Activated CD8-positive, alpha-beta memory T cell treated with anti-CD3 and anti-CD28 coated beads for 36 hours (primary cell): ENCODE data around the gene YOD1. TPM values are rescaled to one million over a fixed set of nuclear protein-coding genes. Genes with fewer than 3 reads are reported as not detected.

Experiments
- CTCF ChIA-PET: fragments of 350-600 bp; sonication (Branson Sonifier 250); formaldehyde crosslinking; loops from one replicate; lab custom pipeline; 2021; ENCODE audit warnings: antibody characterized with exemption; lab: Charles Lee
- POLR2A ChIA-PET: fragments of 350-600 bp; sonication (Branson Sonifier 250); formaldehyde crosslinking; loops from one replicate; lab custom pipeline; 2021; ENCODE audit warnings: antibody characterized with exemption; lab: Charles Lee
- total RNA-seq, 2 experiments: library from RNA; stranded (reverse); gene quantifications; one replicate each; pipeline ENCODE4 v1.2.3, GENCODE V29; 2021

Gene YOD1
- total RNA-seq, 2 experiments from 2014 or later, result 9.0 to 9.3 TPM

GRCh38 chr1:207077012-207077411, 26.0 kb upstream of the YOD1 start:
- ChIA-PET CTCF (interaction anchor here (1.3 to 4.1 kb wide), 2 partner anchors 24 to 27 kb away, joined by 3 to 11 read pairs; partner anchors contain the start of gene PFKFB2), POLR2A (no interaction called here)

- POLR2A ChIA-PET, result no interaction called here
- CTCF ChIA-PET, result interaction anchor here (1.3 to 4.1 kb wide), 2 partner anchors 24 to 26 kb away, joined by 3 to 11 read pairs; partner anchors contain the start of gene PFKFB2
These were observed 25.4 kb upstream of the YOD1 start for GRCh38 chr1:207076181-207076955.

- CTCF ChIA-PET, result interaction anchor here (1.1 to 4.1 kb wide), 2 partner anchors 24 to 69 kb away, joined by 4 to 11 read pairs; no protein-coding TSS in a partner anchor
- POLR2A ChIA-PET, result no interaction called here
These were observed 23.2 kb upstream of the YOD1 start for GRCh38 chr1:207073906-207074820.

- ChIA-PET POLR2A (no interaction called here), CTCF (no interaction called here)
These were observed 21.2 kb upstream of the YOD1 start for GRCh38 chr1:207072233-207072632.

GRCh38 chr1:207071426-207071825, 20.4 kb upstream of the YOD1 start:
- POLR2A ChIA-PET, result no interaction called here
- CTCF ChIA-PET, result no interaction called here

- ChIA-PET POLR2A (no interaction called here), CTCF (interaction anchor here (0.7 kb wide), 2 partner anchors 21 to 428 kb away, joined by 3 read pairs; no protein-coding TSS in a partner anchor)
These were observed 19.8 kb upstream of the YOD1 start for GRCh38 chr1:207070811-207071210.

GRCh38 chr1:207069858-207070506, 19.0 kb upstream of the YOD1 start:
- POLR2A ChIA-PET, result no interaction called here
- CTCF ChIA-PET, result no interaction called here

GRCh38 chr1:207069061-207069460, 18.1 kb upstream of the YOD1 start:
- ChIA-PET CTCF (no interaction called here), POLR2A (no interaction called here)

- CTCF ChIA-PET, result no interaction called here
- POLR2A ChIA-PET, result no interaction called here
These were observed 16.7 kb upstream of the YOD1 start for GRCh38 chr1:207067665-207068064.

GRCh38 chr1:207067185-207067584, 16.2 kb upstream of the YOD1 start:
- ChIA-PET CTCF (no interaction called here), POLR2A (no interaction called here)

GRCh38 chr1:207064561-207064960, 13.6 kb upstream of the YOD1 start:
- CTCF ChIA-PET, result no interaction called here

GRCh38 chr1:207063014-207063413, 12.0 kb upstream of the YOD1 start:
- ChIA-PET POLR2A (no interaction called here), CTCF (no interaction called here)

More at GRCh38 chr1:207064561-207064960, 13.6 kb upstream of the YOD1 start:
- POLR2A ChIA-PET, result no interaction called here

- POLR2A ChIA-PET, result no interaction called here
These were observed 11.1 kb upstream of the YOD1 start for GRCh38 chr1:207062058-207062457.

GRCh38 chr1:207060596-207060995, 9.6 kb upstream of the YOD1 start:
- ChIA-PET POLR2A (no interaction called here), CTCF (no interaction called here)

More at GRCh38 chr1:207062058-207062457, 11.1 kb upstream of the YOD1 start:
- CTCF ChIA-PET, result interaction anchor here (0.9 to 1.2 kb wide), 2 partner anchors 12 to 17 kb away, joined by 3 read pairs; partner anchors contain the start of gene YOD1

- POLR2A ChIA-PET, result no interaction called here
These were observed 8.9 kb upstream of the YOD1 start for GRCh38 chr1:207059881-207060280.

GRCh38 chr1:207058878-207059867, 8.2 kb upstream of the YOD1 start:
- CTCF ChIA-PET, result interaction anchor here (0.6 kb wide), 1 partner anchor 446 kb away, joined by 3 read pairs; no protein-coding TSS in a partner anchor
- POLR2A ChIA-PET, result no interaction called here

More at GRCh38 chr1:207059881-207060280, 8.9 kb upstream of the YOD1 start:
- CTCF ChIA-PET, result no interaction called here

GRCh38 chr1:207058252-207058651, 7.2 kb upstream of the YOD1 start:
- ChIA-PET POLR2A (no interaction called here), CTCF (no interaction called here)

- ChIA-PET CTCF (no interaction called here), POLR2A (no interaction called here)
These were observed 5.7 kb upstream of the YOD1 start for GRCh38 chr1:207056673-207057072.
